T47D (cell line): ENCODE results near the gene MATK.

Experiments used
- DNase-seq, 2 experiments: peaks; one replicate each; pipeline versions ENCODE4 v3.0.0 to v3.0.0-alpha.2; 2011 to 2012; ENCODE audit warnings: low read depth in 1 of 2, low spot score in 1 of 2
- JUND ChIP-seq: IDR thresholded peaks from 2 replicates; pipeline ENCODE4 v1.6.1; 2012; ENCODE audit warnings: low read depth
- in situ Hi-C: cut with HindIII; loops from 2 replicates; pipeline ENCODE4 v1.10.0; 2016; ENCODE audit warnings: low sequenced_read_pairs, low pct_unique_long_range_greater_than_20kb

MATK gene, protein sequence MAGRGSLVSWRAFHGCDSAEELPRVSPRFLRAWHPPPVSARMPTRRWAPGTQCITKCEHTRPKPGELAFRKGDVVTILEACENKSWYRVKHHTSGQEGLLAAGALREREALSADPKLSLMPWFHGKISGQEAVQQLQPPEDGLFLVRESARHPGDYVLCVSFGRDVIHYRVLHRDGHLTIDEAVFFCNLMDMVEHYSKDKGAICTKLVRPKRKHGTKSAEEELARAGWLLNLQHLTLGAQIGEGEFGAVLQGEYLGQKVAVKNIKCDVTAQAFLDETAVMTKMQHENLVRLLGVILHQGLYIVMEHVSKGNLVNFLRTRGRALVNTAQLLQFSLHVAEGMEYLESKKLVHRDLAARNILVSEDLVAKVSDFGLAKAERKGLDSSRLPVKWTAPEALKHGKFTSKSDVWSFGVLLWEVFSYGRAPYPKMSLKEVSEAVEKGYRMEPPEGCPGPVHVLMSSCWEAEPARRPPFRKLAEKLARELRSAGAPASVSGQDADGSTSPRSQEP

DNA sequence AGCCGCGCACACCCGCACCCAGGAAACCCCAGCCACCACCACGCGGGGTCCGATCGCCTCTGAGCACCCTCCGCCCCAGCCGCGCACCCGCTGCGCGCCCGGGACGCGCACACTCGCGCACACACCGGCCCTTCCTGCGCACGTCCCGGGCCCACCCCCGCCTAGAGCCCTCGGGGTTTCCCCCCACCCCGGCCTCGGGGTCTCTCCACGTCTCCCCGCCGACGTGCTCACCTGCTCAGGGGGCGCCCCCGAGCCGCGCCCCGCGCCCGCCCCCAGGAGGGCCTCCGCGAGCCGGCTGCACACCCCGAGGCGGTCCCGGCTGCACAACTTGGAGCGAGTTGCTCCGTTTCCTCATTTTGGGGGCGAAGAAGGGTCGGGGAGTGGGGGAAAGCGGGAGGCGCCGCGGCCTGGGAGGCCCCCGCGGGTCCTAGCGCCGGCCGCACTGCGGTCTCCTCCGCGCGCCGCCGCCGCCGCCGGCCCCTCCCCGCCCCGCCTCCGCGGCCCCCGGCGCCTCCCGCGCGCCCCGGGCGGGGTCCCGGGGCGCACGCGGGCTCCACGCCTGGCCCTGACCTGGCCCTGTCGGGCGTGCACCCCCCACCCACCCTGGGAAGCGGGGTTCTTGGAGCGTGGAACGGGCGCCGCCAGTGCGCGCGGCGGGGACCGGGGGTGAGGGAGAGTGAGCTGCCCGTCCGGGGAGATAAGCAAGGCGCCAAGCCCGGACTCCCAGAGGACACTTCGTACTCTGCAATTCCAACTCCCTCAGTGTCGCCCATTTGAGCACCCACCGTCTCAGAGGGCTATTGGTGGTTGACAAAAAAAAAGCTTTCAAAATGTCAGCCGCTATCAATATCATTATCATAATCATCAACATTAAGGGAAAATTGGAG is at the start of gene MATK:
Gene MATK (minus strand): TSS at position 444 of the 887 bp plus-strand sequence. CDS start 1,246 bp downstream, outside the sequence.
- TF ChIP-seq JUND: no peak
- no peak for DNase-seq

DNA sequence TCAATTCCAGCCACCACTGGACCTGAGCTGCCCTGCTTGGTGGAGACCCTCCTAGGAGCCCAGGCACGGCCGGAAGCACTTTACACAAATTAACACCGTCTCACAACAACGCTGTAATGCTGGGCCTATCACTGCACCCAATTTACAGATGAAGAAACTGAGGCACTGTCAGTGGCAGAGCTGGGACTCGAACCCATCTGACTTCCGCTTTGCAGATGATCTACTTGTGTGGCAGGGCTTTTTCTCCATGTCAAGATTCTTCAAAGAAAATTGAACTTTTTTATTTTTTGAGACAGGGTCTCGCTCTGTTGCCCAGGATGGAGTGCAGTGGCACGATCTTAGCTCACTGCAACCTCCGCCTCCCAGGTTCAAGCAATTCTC is 48.9 kb upstream of the MATK start:
- in situ Hi-C loops: no loop called here
- DNase-seq: no peak
- TF ChIP-seq JUND: no peak

More for the DNA sequence above, at the start of gene MATK:
- in situ Hi-C loops: no loop called here

DNA sequence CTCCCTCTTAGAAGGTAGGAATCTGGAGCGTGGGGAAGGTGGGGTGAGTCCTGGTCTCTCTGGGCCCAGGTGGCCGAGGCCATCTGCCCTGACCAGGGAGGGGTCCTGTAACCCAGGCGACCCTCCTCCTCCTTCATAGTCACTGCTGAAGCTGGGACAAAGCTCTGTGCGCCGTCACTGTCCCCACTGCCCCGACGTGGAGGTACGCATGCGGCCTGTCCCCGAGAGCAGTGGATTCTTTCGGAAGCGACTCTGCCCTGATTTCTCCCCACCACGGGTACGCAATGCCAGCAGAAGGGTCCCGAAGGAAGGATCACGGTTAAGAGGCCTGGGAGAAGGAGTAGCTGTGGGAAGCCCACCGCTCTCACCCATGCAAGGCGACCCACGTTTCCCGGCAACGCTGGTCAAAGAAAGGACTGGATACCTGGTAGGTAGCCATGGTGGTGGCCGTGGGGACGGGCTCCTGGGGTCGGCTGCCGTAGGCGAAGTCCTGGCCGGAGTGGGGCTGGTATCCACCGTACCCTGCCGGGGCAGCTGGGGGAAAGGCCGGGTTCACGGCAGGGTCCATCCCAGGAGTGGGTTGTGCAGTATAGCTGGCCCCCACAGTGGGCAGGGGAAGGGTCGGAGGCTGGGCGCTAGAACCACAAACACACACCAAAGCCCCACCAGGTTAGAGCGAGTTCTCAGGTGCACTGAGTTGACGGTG is 48.3 kb upstream of the MATK start:
- no peak for TF ChIP-seq JUND
- in situ Hi-C loops: no loop called here
- no peak for DNase-seq

DNA sequence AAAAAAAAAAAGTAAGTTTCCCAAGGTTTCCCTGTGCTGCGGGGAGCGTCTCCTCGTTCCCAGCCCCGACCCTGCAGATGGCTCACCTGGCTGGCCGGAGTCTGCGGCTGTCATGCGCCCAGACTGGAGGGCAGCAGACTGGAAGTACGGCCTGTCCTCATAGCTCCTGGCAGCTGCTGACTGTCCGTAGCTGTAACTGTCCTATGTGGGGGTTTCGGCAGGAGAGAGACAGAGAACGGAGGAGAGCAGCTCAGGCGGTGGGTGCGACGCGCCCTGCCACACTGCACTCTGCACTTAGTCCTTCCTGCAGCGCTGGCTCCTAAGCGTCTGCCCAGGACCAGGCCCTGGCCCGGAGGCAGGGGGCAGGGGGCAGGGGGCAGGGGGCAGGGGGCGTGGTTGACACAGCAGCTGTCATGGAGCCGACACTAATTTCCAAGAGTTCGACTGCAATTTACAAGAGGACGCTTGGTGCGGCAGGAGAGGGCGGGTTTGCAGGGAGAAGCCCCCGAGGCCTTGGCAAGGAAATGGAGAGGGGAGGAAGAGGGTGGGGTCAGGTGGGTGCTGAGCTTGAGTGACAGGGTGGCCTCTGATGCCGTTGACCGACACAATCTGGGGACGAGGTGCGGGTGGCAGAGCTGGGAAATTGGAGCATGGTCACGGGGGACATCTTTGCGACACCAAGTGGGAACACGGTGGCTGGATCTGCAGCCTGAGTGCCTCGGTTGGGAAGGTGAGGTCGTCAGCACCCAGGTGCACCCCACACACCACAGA is 47.6 kb upstream of the MATK start:
- in situ Hi-C loops: no loop called here
- DNase-seq: no peak
- no peak for TF ChIP-seq JUND

DNA sequence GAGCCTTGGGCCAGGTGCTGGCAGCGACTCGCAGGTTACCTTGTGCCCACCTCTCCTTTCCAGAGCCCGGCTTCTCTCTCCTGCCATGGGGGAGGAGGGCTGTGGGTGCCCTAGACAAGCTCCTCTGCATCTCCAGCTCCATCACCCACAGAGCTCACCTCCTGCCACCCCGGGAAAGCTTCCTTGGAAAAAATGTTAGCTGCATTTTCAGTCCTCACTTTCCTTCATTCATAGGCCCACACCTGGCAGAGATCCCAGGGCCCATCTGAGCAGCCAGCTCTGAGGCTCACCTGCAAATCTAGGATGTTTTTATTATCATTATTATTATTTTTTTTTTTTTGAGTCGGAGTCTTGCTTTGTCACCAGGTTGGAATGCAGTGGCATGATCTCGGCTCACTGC is 45.8 kb upstream of the MATK start:
- in situ Hi-C loops: no loop called here
- no peak for TF ChIP-seq JUND
- no peak for DNase-seq

DNA sequence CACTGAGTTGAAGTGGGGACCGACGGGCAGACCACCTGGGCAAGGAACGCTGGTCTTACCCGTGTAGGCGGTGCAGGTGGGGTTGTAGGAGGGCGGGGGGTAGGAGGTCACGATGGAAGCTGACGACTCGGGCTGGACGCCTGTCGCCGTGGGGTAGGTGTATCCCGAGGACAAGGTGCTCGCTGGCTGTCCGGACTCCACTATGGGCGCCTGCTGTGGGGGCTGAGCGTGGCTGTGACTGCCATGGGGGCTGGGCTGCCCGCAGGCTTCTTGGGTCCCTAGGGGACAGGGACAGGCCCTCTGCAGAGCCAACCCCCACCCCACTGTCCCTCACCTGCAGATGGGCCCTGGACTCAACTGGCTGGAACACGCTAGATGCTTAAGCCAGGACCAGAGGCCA is 45.4 kb upstream of the MATK start:
- in situ Hi-C loops: no loop called here
- DNase-seq: no peak
- TF ChIP-seq JUND: no peak

DNA sequence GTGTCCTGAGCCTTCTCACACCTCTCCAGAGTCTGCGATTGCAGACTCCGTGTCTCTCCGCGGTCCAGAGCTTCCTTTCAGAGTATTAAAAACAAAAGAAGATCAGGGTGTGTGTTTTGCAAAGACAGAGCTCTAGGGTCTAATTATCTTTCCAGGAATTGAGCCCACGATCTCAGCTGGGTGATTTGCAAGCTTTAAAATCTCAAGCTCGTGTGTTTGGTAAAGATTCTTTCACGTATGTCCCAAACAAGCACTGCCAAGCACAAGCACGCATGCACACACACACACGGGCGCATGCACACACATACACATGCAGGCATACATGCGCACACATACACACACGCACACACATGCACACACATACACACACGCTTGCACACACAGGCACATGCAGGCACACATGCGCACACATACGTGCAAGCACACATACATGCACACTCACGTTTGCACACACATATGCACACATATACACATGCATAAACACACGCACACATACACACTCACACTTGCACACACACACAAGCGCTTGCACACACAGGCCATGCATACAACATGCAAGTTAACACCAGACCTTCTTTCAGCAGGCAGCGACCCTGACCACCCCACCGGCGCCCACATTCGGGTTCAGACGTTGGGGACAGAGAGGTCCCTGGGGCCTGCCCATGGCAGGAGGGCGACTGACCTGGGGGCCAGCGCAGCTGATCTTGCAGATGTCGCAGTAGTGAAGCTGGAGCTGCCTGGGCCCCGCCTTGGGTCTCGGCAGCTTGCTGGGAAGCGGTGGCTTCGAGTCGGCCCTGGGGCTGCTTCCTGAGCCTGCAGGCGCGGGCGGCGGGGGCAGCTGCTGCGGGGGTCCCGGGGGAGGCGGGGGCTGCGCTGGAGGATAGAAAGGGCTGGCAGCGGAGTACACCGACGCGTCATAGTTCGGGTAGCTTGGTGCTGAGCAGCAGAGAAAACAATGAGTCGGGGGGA is 44.7 kb upstream of the MATK start:
- no peak for DNase-seq
- in situ Hi-C loops: no loop called here
- no peak for TF ChIP-seq JUND

DNA sequence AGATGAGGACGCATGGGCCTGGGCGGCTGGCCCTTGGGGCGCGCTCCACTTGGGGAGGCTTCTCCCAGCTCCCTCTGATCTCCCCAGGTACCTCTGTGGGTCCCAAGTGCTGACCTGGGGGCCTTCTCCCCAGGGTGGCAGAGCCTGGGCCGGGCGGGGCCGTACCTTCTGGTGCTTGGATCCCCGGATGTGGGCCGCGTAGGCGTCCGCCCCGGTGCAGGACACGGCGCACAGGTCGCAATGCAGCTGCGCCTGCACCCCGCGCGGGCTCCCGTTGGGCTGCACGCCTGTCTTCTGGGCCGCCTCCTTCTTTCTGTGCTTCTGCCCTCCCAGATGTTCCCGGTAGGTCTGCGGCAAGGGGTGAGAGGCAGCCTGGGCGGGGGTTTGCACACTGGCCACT is 41.1 kb upstream of the MATK start:
- DNase-seq: no peak
- TF ChIP-seq JUND: no peak
- in situ Hi-C loops: no loop called here

DNA sequence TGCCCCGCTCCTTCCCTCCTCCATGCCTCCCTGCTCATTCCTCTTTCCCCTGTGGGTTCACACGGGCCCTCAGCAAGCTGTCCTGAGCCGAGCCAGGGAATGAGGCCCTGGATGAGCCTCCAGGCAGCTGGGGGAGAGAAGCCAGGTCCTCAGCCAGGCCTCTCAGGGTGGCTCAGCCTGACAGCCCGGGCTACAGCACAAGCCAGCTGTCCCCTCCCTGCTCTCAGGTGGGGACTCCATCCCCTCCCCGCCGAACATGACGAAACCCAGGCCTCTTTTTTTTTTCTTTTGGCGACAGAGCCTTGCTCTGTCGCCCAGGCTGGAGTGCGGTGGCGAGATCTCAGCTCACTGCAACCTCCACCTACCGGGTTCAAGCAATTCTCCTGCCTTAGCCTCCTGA is 40.0 kb upstream of the MATK start:
- no peak for TF ChIP-seq JUND
- no peak for DNase-seq
- in situ Hi-C loops: no loop called here

DNA sequence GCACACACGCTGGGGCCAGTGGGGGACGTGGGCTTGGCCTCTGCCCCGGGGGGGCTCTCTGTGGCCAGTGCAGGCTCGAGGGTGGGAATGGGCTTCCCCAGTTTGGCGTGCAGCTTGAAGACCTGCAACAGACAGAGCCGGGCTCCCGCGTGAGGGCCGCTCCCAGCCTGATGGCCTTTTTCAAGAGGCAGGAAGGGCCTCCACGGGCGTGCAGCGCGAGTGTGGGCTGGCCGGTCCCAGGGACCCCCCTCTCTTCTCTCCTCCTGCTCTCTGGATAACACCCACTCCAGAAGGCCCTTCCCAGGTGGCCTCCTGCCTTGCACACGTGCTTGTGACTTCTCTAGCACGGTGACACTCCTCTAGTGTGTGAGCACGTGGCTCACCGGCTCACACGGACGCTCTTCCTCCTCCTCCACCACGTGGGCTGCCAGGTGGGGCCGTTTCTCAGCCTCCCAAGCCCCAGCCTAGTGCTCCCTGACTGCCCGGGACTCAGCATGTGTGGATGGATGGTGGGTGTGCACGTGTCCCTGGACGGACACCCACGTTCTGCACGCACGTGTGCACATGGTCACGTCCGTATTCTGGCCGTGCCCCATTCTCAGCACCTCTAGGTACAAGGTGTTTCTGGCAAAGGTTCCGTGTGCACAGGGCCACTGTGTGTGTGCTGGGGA is 39.2 kb upstream of the MATK start:
- no peak for DNase-seq
- no peak for TF ChIP-seq JUND
- in situ Hi-C loops: no loop called here

DNA sequence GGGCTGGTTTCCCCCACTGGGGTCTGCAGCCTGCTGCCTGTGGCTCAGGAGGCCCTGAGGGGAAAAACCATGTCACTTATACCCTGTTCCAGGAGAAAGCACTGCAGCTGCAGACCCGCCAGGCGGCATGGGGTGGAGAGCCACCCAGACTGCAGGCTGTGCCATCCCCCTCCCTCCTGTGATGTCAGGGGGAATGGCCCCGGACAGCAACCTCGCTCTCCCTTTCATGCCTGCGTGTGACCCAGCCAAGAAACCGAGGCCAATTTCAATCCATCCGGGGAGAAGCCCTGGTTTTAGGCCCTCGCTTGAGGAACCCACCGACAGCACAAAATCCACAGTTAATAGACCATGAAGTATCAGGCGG is 37.2 kb upstream of the MATK start:
- DNase-seq: no peak
- TF ChIP-seq JUND: no peak

More for the DNA sequence above, 37.2 kb upstream of the MATK start:
- in situ Hi-C loops: no loop called here
